Fibroblast of mammary gland (primary cell): ENCODE results near the gene PRKCB.

ENCODE experiments used
- DNase-seq: peaks from one replicate; pipeline ENCODE4 v3.0.0-alpha.2; 2010; ENCODE audit warnings: low read depth
- H3K4me3 ChIP-seq: 2 replicates; pipeline ENCODE4 v1.5.1; 2011; ENCODE audit warnings: low read depth, mild to moderate bottlenecking, low read length, moderate library complexity; ENCODE audit not compliant: control insufficient read depth
- TF ChIP-seq, protein P1 (sequence below): conservative IDR thresholded peaks from 2 replicates; pipeline ENCODE4 v1.5.1; 2011; ENCODE audit warnings: low read depth, low read length, inconsistent platforms; ENCODE audit not compliant: control insufficient read depth, insufficient read depth

The PRKCB gene

DNA sequence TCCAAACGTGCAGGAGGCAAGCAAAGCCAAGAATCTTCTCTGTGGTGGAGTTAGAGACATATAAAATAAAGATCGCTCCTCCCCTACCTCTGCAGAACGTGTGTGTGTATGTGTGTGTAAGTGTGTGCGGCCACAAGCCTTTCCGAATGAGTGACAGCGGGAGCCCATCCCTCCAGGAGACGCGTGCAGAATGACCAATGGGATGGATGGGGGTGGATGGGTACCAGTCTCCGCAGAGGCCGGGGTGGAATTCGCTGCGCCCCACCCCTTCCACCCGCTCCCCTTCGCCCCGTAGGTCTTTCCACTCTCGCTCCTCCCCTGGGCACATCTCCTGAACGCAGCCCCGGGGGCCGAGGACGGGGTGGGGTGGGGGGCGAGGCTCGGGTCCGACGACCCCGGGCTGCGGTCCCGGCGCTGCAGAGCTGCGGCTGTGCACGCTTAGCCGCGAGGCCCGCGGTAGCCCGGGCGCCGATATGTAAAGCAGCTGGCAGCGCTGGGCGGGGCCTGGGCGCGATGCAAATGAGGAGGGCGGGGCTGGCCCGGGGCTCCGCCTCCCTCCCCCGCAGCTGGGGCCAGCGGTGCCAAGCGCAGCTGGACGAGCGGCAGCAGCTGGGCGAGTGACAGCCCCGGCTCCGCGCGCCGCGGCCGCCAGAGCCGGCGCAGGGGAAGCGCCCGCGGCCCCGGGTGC lies at the start of gene PRKCB:
Gene PRKCB, plus strand, starts transcription at position 594 of the 688 bp plus-strand sequence.
- TF ChIP-seq, protein P1, sequence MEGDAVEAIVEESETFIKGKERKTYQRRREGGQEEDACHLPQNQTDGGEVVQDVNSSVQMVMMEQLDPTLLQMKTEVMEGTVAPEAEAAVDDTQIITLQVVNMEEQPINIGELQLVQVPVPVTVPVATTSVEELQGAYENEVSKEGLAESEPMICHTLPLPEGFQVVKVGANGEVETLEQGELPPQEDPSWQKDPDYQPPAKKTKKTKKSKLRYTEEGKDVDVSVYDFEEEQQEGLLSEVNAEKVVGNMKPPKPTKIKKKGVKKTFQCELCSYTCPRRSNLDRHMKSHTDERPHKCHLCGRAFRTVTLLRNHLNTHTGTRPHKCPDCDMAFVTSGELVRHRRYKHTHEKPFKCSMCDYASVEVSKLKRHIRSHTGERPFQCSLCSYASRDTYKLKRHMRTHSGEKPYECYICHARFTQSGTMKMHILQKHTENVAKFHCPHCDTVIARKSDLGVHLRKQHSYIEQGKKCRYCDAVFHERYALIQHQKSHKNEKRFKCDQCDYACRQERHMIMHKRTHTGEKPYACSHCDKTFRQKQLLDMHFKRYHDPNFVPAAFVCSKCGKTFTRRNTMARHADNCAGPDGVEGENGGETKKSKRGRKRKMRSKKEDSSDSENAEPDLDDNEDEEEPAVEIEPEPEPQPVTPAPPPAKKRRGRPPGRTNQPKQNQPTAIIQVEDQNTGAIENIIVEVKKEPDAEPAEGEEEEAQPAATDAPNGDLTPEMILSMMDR = no peak
- no peak within 1 kb of the TSS for H3K4me3 ChIP-seq
- DNase-seq = peak; percentile 34

DNA sequence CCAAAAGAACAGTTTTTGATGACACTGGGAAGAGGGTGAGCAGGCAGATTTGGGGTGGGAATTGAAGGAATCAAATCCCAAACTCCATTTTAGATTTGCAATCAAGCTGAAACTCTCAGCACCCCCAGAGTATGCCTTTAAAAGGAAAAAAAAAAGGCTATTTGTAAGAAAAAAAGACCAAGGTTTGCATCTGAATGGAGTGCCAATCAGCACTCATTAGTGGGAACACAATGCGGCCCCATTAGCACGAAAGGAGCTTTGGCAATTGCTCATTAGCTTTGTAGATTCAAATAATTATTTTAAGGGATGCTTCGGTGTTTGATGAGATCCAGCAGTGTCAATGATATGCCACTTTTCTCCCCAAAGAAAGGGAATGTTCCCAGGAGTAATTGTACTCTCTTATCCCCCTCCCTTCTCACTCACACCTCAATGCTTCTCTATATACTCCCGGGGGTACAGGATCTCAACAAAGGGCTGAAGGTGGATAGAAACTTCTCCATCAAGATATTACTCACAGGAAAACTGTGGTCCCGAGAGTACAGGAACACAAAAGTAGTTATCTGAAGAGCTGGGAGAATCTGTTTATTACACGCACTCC lies 48.7 kb upstream of the PRKCB start:
- DNase-seq = no peak
- no peak overlapping the region for H3K4me3 ChIP-seq
- TF ChIP-seq, protein P1 = no peak

DNA sequence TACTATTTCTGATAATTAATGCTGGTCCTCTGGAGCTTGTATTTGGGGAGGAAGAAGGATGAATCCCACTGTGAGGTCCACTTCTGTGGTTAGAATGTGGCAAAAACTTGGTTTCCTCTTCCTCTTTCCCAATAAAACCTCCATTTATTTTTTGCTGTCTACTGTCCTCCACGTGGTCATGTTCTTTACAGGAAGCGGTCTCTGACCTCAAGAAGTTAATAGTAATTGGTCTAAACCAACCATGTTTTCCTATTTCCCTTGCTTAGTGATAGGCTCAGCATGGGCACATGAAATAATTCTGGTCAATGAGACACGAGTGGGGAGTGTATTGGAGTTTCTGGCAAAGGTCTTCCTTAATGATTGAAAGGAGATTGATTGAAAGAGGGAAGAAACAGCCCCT lies 47.1 kb upstream of the PRKCB start:
- no peak for DNase-seq
- TF ChIP-seq, protein P1 = no peak
- no peak overlapping the region for H3K4me3 ChIP-seq

DNA sequence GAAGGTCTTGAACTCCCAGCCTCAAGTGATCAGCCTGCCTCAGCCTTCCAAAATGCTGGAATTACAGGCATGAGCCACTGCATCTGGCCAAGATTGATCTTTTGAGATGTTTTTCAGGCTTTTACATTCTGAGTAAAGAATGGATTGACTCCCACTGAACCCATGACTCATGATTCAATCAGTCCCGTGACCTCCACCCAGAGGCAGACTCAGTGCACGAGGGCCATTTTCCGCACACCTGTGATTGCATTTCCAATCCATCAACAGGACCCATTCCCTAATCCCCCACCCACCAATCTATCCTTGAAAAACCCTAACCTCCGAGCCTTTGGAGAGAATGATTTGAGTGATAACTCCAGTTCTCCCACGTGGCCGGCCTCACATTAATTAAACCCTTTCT lies 40.4 kb upstream of the PRKCB start:
- no peak for DNase-seq

DNA sequence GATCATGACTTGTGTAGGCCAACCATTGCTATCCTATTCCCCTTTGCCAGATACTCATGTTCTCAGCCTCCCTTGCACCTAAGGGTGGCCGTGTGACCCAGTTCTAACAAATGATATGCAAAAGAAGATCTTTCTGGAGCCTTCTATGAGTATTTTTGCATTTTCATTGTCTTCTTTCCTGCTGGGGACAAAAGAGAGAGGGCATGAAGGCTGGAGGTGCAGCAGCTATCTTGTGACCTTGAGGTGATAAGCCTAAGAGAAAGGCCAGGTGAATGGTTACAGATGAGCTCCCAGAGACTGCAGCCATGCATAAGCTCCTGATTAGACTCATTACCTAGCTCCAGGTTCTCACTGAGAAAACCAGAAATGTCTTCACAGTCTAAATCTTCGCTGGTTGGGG lies 38.8 kb upstream of the PRKCB start:
- no peak overlapping the region for H3K4me3 ChIP-seq
- TF ChIP-seq, protein P1 = no peak

More for the DNA sequence above, 40.4 kb upstream of the PRKCB start:
- TF ChIP-seq, protein P1 = no peak
- H3K4me3 ChIP-seq = no peak overlapping the region

DNA sequence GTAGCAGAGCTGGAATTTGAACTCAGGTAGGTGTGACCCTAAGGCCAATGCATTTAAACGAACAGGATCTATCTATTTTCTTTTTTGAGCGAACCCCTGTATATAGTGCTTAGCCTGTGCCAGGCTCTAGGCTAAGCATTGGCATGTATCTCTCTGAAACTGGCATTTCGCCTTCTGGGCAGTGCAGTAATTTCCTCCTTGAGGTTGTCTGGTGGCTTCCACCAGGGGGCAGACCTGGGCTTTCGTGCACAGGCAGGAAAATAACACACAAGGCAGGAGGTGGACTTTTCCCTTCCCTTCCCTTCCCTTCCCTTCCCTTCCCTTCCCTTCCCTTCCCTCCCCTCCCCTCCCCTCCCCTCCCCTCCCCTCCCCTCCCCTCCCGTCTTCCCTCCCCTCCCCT lies 34.4 kb upstream of the PRKCB start:
- TF ChIP-seq, protein P1 = peak; percentile 79
- DNase-seq = peak; percentile 58
- H3K4me3 ChIP-seq = no peak overlapping the region

More for the DNA sequence above, 38.8 kb upstream of the PRKCB start:
- DNase-seq = no peak
